Activated CD4-positive, alpha-beta memory T cell treated with anti-CD3 and anti-CD28 coated beads, Interleukin-2, amount 10 ng/mL, durations not matched to agents 7 days and 5 days (primary cell): ENCODE results near the gene MSANTD2. TPM values are rescaled to one million over a fixed set of nuclear protein-coding genes. Genes with fewer than 3 reads are reported as not detected.

Experiments used
- CTCF ChIA-PET: fragments of 350-600 bp; sonication (Branson Sonifier 250); formaldehyde crosslinking; loops from one replicate; lab custom pipeline; 2021; ENCODE audit warnings: antibody characterized with exemption, inconsistent platforms; lab: Charles Lee
- POLR2A ChIA-PET: fragments of 350-600 bp; sonication (Branson Sonifier 250); formaldehyde crosslinking; loops from one replicate; lab custom pipeline; 2021; ENCODE audit warnings: antibody characterized with exemption; lab: Charles Lee
- DNase-seq: peaks from one replicate; pipeline ENCODE4 v3.0.0-alpha.2; 2020
- H3K27ac Mint-ChIP-seq: one replicate; pipeline ENCODE4 v1.8.0; 2021; ENCODE audit warnings: mild to moderate bottlenecking, mixed read lengths
- H3K27me3 Mint-ChIP-seq: one replicate; pipeline ENCODE4 v1.8.0; 2021; ENCODE audit warnings: mixed read lengths
- H3K36me3 Mint-ChIP-seq: one replicate; pipeline ENCODE4 v1.8.0; 2021; ENCODE audit warnings: low read depth, mixed read lengths
- H3K4me1 Mint-ChIP-seq: one replicate; pipeline ENCODE4 v1.8.0; 2021; ENCODE audit warnings: mixed read lengths
- H3K4me3 Mint-ChIP-seq: one replicate; pipeline ENCODE4 v1.8.0; 2021; ENCODE audit warnings: mild to moderate bottlenecking, mixed read lengths
- H3K9me3 Mint-ChIP-seq: one replicate; pipeline ENCODE4 v1.8.0; 2021; ENCODE audit warnings: mixed read lengths
- total RNA-seq, 2 experiments: library from RNA; stranded (reverse); gene quantifications; one replicate each; pipeline ENCODE4 v1.2.3, GENCODE V29; 2021

MSANTD2 gene
- total RNA-seq, 2 experiments from 2014 or later = 9.4 to 10.4 TPM

DNA sequence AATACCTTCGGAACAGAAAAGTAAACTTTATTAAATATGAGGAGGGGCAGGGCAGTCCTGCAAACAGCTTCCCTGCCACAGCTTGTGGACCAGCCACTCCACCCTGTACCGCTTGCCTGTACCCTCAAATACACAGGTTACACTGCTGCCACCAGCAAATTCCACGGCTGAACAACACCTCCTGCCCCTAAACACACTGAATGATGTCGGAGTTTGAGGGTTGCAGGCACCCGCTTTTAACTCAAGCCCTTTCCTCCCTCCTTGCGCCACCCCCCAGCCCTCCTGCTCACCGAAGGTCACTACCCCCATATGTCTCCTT lies 52.1 kb downstream of the MSANTD2 start:
- Mint-ChIP-seq H3K4me3 (no peak overlapping the region), H3K36me3 (no peaks in the 10 kb centered on the region), H3K9me3 (no peaks in the 10 kb centered on the region), H3K27ac (no peak overlapping the region), H3K27me3 (peaks cover 5% of the 10 kb centered on the region), H3K4me1 (peaks cover 32% of the 10 kb centered on the region)
- CTCF ChIA-PET = interaction anchor here (0.6 to 4.0 kb wide), 3 partner anchors 10 to 88 kb away, joined by 4 to 19 read pairs (median 6); no protein-coding TSS in a partner anchor
- no peak for DNase-seq
- POLR2A ChIA-PET = interaction anchor here (2.0 kb wide), 1 partner anchor 15 kb away, joined by 5 read pairs; no protein-coding TSS in a partner anchor

DNA sequence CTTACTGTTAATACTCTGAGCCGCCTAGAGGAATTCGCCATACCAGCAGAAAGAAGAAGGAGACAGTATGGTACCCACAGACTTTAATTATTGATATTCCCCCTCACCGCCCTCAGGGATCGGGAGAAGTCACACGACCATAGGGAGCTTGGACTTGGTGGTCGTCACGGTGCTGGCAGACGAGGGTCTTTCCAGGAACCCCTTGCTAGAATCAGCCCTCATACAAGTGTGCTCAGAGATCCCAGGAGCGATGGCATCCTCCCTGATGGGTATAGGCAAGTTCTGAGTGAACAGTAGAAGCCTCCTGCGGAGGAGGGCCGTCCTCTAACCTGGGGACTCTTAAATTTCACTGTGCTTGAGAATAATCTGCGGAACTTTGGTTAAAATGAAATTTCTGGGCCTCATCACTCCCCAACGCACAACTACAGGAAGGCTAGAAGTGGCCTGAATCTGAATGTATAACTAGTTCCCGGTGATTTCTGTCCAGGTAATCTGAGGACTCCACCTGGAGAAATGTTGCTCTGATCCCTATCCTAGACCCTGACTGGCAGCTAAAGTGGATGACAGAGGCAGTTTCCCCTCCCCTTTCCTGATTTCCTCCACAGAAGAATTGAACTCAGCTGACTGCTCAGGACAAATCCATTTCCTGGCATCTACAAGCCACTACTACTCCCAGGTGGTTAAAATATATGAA lies 52.7 kb downstream of the MSANTD2 start:
- no peak overlapping the region for H3K27ac Mint-ChIP-seq
- DNase-seq = no peak
- peaks cover 32% of the 10 kb centered on the region for H3K4me1 Mint-ChIP-seq
- no peaks in the 10 kb centered on the region for H3K36me3 Mint-ChIP-seq
- peak overlapping the region; percentile 95 for H3K4me3 Mint-ChIP-seq
- POLR2A ChIA-PET = interaction anchor here (1.3 to 2.3 kb wide), 6 partner anchors 9 to 206 kb away, joined by 4 to 12 read pairs (median 6); partner anchors contain the start of genes CCDC15, MSANTD2 and TBRG1
- H3K9me3 Mint-ChIP-seq = no peaks in the 10 kb centered on the region
- peaks cover 7% of the 10 kb centered on the region for H3K27me3 Mint-ChIP-seq
- CTCF ChIA-PET = interaction anchor here (0.5 to 5.8 kb wide), 20 partner anchors 11 to 767 kb away, joined by 3 to 60 read pairs (median 7); partner anchors contain the start of genes ESAM, MSANTD2, SIAE and SPA17

DNA sequence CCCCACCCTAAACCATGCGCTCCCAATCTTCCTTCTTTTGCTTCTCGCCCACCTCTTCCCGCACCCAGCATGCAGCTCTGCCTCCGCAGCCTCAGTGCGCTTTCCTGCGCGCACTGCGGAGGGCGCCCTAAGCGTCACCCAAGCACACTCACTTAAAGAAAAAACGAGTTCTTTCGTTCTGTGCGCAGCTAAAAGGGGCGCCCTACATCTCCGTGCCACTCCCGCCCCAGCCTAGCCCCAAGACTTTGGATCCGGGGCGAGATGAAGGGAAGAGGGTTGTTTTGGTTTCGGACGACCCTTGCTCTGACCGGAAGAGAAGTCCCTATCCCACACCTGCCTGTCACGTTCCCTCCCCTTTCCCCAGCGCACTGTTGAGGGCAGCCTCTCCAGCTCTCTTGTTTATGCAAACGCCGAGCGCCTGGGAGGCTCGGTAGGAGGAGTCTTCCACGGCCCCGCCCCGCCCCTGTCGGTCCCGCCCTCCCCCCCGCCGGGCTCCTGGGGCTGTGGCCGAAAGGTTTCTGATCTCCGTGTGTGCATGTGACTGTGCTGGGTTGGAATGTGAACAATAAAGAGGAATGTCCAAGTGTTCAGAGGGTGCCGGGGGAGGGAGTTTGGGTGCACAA lies 53.5 kb downstream of the MSANTD2 start:
- ChIA-PET CTCF (interaction anchor here (0.5 to 5.8 kb wide), 30 partner anchors 9 to 768 kb away, joined by 3 to 60 read pairs (median 4); partner anchors contain the start of genes ESAM, MSANTD2, SIAE and SPA17), POLR2A (interaction anchor here (0.9 to 2.3 kb wide), 12 partner anchors 9 to 207 kb away, joined by 3 to 12 read pairs (median 4); partner anchors contain the start of genes CCDC15, MSANTD2, SIAE and SPA17)
- H3K9me3 Mint-ChIP-seq = no peaks in the 10 kb centered on the region
- H3K27me3 Mint-ChIP-seq = peaks cover 8% of the 10 kb centered on the region
- H3K27ac Mint-ChIP-seq = peak overlapping the region; percentile 89
- H3K4me3 Mint-ChIP-seq = peak overlapping the region; percentile 95
- DNase-seq = peak; percentile 83
- peaks cover 32% of the 10 kb centered on the region for H3K4me1 Mint-ChIP-seq
- no peaks in the 10 kb centered on the region for H3K36me3 Mint-ChIP-seq

DNA sequence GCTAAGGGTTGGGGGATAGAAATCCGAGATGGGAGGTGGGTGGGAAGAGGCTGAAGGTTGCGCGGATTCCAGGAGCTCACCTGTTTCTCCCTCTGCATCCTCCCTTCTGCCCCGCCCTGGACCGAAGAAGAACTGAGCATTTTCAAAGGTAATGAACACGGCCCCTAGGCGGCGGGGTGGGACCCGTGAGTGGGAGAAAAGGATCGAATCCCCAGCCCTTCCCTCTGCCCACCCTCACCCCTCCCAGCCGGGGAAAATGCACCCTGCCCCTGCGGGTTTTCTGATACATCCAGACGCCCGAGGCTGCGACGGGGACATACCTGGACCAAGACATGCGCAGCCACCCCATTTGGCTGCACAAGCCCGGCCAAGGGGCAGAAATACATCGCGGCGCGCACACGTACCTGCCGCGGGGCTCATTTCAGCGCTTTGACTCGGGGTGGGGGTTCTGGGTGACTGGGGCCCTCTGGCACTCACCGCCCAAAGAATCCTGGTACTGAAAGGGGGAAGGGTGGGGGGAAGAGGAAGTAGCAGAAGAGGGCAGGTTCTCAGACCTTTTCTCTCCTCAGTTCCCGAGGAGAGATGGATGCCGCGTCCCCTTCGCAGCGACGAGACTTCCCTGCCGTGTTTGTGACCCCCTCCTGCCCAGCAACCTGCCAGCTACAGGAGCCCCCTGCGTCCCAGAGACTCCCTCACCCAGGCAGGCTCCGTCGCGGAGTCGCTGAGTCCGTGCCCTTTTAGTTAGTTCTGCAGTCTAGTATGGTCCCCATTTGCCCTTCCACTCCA lies 54.2 kb downstream of the MSANTD2 start:
- H3K4me3 Mint-ChIP-seq = peak overlapping the region; percentile 95
- H3K27me3 Mint-ChIP-seq = peaks cover 9% of the 10 kb centered on the region
- ChIA-PET CTCF (interaction anchor here (0.8 to 5.8 kb wide), 27 partner anchors 9 to 631 kb away, joined by 3 to 60 read pairs (median 6); partner anchors contain the start of genes ESAM, MSANTD2, SIAE and SPA17), POLR2A (interaction anchor here (0.9 to 2.3 kb wide), 11 partner anchors 10 to 208 kb away, joined by 3 to 12 read pairs (median 4); partner anchors contain the start of genes CCDC15, MSANTD2, SIAE and SPA17)
- H3K9me3 Mint-ChIP-seq = no peaks in the 10 kb centered on the region
- H3K4me1 Mint-ChIP-seq = peaks cover 32% of the 10 kb centered on the region
- H3K36me3 Mint-ChIP-seq = no peaks in the 10 kb centered on the region
- peak overlapping the region; percentile 89 for H3K27ac Mint-ChIP-seq
- DNase-seq = peak; percentile 50

DNA sequence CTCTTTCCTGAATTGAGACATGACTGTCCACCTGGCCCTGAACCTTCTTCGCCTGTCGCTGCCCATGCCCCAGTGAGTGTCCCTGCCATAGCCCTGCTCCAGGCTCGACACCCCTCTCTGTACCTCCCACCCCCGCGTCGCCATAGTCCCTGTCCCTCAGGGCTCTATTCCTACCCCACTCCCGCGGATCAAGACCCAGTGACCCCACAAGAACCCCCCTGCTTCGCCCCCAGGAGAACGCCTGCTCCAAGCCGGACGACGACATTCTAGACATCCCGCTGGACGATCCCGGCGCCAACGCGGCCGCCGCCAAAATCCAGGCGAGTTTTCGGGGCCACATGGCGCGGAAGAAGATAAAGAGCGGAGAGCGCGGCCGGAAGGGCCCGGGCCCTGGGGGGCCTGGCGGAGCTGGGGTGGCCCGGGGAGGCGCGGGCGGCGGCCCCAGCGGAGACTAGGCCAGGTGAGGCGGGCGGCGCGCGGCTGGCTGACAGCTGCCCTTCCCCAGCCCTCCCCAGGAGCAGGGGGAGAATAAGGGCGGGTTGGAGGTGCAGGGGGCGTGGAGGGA lies 54.9 kb downstream of the MSANTD2 start:
- Mint-ChIP-seq H3K27ac (no peak overlapping the region), H3K4me1 (peaks cover 36% of the 10 kb centered on the region), H3K4me3 (peak overlapping the region; percentile 51), H3K27me3 (peaks cover 14% of the 10 kb centered on the region), H3K9me3 (no peaks in the 10 kb centered on the region), H3K36me3 (no peaks in the 10 kb centered on the region)
- CTCF ChIA-PET = interaction anchor here (0.9 to 5.8 kb wide), 11 partner anchors 11 to 101 kb away, joined by 3 to 60 read pairs (median 8); partner anchors contain the start of genes ESAM, MSANTD2, SIAE and SPA17
- DNase-seq = no peak
- POLR2A ChIA-PET = interaction anchor here (1.2 to 2.3 kb wide), 5 partner anchors 13 to 122 kb away, joined by 3 to 12 read pairs (median 5); partner anchors contain the start of genes MSANTD2 and TBRG1

DNA sequence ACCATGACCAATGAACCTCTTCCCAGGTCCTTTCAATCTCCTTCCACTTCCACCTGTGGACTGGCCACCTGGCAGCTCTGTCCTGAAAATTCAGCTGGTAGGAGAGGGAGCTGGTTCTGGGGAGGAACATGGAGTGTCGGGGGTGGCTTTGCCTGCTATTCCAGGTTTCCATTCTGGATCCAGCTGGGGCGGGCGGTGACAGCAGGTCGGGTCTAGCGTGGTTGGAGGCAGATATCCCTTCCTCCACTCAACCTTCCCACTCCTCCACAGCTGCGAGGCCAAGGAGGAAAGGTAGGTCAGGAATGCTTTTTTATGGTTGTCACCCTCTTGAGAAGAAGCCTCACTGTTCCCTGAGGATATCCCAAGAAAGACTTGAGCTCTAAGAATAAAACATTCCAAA lies 57.2 kb downstream of the MSANTD2 start:
- no peak for DNase-seq
- ChIA-PET POLR2A (no interaction called here), CTCF (interaction anchor here (0.8 to 5.8 kb wide), 5 partner anchors 9 to 116 kb away, joined by 3 to 60 read pairs (median 7); partner anchors contain the start of gene ESAM)
- no peak overlapping the region for H3K4me3 Mint-ChIP-seq
- no peak overlapping the region for H3K27ac Mint-ChIP-seq
- peaks cover 25% of the 10 kb centered on the region for H3K4me1 Mint-ChIP-seq
- peaks cover 29% of the 10 kb centered on the region for H3K27me3 Mint-ChIP-seq
- no peaks in the 10 kb centered on the region for H3K36me3 Mint-ChIP-seq
- H3K9me3 Mint-ChIP-seq = no peaks in the 10 kb centered on the region

DNA sequence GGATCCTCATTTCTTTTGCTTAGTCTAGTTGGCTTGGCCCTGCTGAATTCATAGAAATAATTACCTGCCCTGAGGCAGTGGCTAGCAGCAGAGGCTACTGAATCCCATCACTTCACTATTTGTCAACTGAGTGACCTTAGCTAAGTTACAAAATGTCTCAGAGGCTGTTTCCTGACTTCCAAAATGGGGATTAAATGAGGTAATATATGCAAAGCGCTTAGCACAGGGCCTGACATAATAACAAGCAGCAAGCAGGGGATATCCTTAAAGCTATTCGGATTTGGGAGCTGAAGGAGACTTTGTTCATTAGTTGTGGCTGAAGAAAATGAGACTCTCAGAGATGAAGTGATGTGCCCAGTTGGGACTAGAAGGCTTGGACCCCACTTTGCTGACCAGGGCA lies 57.7 kb downstream of the MSANTD2 start:
- H3K27ac Mint-ChIP-seq = no peak overlapping the region
- peaks cover 23% of the 10 kb centered on the region for H3K4me1 Mint-ChIP-seq
- CTCF ChIA-PET = interaction anchor here (0.8 to 5.8 kb wide), 6 partner anchors 8 to 119 kb away, joined by 3 to 60 read pairs (median 5); partner anchors contain the start of gene ESAM
- no peaks in the 10 kb centered on the region for H3K36me3 Mint-ChIP-seq
- POLR2A ChIA-PET = no interaction called here
- H3K4me3 Mint-ChIP-seq = no peak overlapping the region
- peaks cover 29% of the 10 kb centered on the region for H3K27me3 Mint-ChIP-seq
- no peaks in the 10 kb centered on the region for H3K9me3 Mint-ChIP-seq
- DNase-seq = no peak

DNA sequence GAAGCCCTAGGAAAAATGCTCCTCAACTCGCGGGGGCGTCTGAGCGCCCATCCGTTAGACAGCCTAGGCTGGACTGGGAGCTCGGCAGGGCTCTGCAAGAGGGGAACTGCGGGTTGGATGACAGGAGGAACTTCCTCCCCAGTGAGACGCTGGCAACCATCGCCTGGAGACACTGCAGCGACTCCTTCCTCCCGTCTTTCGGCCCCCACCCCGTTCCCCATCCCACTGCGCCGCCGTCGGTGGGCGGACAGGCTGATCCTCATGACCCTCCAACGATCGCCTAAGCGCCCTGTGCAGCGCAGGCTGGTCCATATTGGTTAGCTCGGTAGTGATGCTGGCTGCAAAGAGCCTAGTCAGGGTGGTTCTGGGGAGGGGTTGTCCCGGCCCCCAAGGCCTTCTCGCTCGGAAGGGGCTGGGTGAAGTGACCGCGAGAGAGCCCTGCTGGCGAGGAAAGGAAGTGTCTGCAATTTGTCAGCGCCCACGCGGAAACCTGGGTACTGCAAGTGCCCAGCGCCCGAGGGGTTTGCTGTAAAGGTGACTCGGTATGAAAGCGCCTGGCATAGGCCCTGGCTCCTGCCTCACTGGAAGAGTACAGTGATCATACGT lies 59.8 kb downstream of the MSANTD2 start:
- Mint-ChIP-seq H3K27me3 (peaks cover 35% of the 10 kb centered on the region), H3K4me1 (peaks cover 18% of the 10 kb centered on the region), H3K4me3 (peak overlapping the region; percentile 77), H3K27ac (no peak overlapping the region), H3K9me3 (no peaks in the 10 kb centered on the region), H3K36me3 (no peaks in the 10 kb centered on the region)
- peak; percentile 54 for DNase-seq
- POLR2A ChIA-PET = interaction anchor here (0.9 to 2.8 kb wide), 3 partner anchors 17 to 67 kb away, joined by 3 to 11 read pairs (median 6); partner anchors contain the start of genes SIAE and SPA17
- CTCF ChIA-PET = interaction anchor here (0.6 to 1.8 kb wide), 8 partner anchors 10 to 1591 kb away, joined by 3 to 7 read pairs (median 4); no protein-coding TSS in a partner anchor

DNA sequence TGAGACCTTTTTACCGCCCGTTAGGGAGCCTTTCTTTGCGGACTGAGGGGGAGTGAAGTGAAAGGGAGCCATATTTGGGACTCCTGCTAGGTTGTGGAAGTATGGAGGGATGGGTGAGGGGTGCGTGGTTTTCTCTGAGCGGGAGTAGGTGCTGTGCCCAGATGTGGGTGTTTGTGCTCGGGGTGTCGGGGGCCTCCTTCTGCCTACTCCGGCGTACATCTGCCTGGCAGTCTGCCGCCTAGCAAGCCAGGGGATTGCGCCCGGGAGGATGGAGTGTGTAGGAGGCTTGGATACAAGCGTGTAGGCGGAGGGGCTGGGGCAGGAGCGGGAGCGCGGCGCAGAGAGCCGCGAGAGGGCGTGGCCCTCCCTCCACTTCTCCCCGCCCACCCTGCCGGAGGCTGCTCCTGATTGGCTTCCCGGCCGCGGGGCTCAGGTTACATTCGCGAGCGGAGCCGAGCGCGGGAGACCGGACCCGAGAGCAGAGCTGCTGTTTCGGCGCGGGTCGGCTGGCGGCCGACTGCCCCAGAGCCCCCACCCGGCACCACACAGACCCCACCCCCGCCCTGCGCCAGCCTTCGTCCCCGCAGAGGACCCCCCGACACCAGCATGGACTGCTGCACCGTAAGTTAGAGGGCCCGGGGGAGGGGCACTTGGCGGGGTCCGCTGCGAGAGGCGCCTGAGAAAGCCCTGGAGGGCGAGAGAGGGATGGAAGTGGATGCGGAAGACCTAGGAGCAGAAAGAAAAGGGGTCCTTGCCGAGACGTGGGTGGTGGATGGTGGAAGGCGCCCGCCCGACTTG lies 60.5 kb downstream of the MSANTD2 start, which contains the start of gene NRGN:
Gene NRGN, plus strand, starts transcription at position 464 of the 798 bp plus-strand sequence. Its CDS starts 143 bp downstream, at position 607.
- peak within 1 kb of the TSS; percentile 77 for H3K4me3 Mint-ChIP-seq
- H3K27me3 Mint-ChIP-seq = peaks cover 35% of the 10 kb centered on the region
- ChIA-PET CTCF (interaction anchor here (0.6 to 1.8 kb wide), 7 partner anchors 11 to 1590 kb away, joined by 3 to 6 read pairs (median 4); no protein-coding TSS in a partner anchor), POLR2A (interaction anchor here (0.9 to 2.8 kb wide), 3 partner anchors 16 to 66 kb away, joined by 3 to 11 read pairs (median 6); partner anchors contain the start of genes SIAE and SPA17)
- H3K4me1 Mint-ChIP-seq = peaks cover 14% of the 10 kb centered on the region
- DNase-seq = peak; percentile 86
- H3K36me3 Mint-ChIP-seq = no peaks in the 10 kb centered on the region
- H3K9me3 Mint-ChIP-seq = no peaks in the 10 kb centered on the region
- H3K27ac Mint-ChIP-seq = no peak within 1 kb of the TSS

DNA sequence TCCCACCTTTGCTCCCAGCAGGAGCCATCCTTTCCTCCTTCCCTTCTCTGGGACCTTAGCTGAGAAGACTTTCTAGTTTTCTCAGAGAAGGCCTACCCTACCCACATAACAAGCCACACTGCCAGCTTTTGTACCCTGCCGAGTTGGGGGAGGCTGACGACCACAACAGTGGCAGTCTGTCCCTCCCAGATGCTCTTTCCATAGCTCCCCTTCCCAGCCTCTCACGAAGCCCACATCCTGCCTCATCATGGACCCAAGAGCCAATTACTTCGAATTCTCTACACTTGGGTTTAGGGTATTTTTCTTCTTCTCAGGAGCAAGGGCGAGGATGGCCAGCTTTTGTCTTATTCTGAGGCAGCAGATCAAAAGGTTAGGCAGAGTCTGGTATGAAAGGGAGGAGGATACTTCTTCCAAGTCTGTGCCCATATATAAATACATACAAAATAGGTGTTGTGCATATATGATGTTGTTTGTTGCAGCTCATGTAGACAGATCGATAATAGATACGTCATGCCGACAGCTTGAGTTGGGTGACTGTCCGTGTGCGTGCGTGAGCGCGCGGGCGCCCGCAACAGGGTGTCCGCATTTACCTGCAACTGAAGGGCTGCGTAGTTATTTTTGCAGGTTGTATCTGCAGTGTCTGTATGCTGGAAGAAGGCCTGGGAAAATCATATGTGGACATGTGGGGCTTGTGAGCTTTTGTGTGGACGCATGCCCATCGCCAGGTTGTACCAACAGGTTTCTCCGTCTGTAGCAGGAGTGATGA lies 61.3 kb downstream of the MSANTD2 start:
- H3K36me3 Mint-ChIP-seq = no peaks in the 10 kb centered on the region
- no peaks in the 10 kb centered on the region for H3K9me3 Mint-ChIP-seq
- H3K4me1 Mint-ChIP-seq = peaks cover 14% of the 10 kb centered on the region
- no peak for DNase-seq
- H3K27ac Mint-ChIP-seq = no peak overlapping the region
- ChIA-PET POLR2A (interaction anchor here (1.0 to 2.8 kb wide), 2 partner anchors 24 to 65 kb away, joined by 6 to 11 read pairs; partner anchors contain the start of genes SIAE and SPA17), CTCF (interaction anchor here (1.1 to 1.4 kb wide), 2 partner anchors 24 to 98 kb away, joined by 4 to 6 read pairs; no protein-coding TSS in a partner anchor)
- peaks cover 39% of the 10 kb centered on the region for H3K27me3 Mint-ChIP-seq
- H3K4me3 Mint-ChIP-seq = peak overlapping the region; percentile 77
